Neutrophil (primary cell): ENCODE results near the gene ARMC9.
"Not testable (repeated sequence)": the region's sequence is repeated elsewhere in the genome, so short reads cannot be mapped to it uniquely, and the experiment has no call there.

ENCODE experiments used
- H3K27ac ChIP-seq: fragments of 200-600 bp; sonication (generic); 2 replicates; pipeline ENCODE4 v1.5.1; 2016; ENCODE audit warnings: mild to moderate bottlenecking, moderate library complexity
- H3K27me3 ChIP-seq: fragments of 200-600 bp; sonication (generic); 2 replicates; pipeline ENCODE4 v1.6.0; 2016; ENCODE audit warnings: mild to moderate bottlenecking
- H3K36me3 ChIP-seq: fragments of 200-600 bp; sonication (generic); 2 replicates; pipeline ENCODE4 v1.5.1; 2017
- H3K4me1 ChIP-seq, 2 experiments: fragments of 200-600 bp in 1 of 2; sonication (generic) in 1 of 2; 1 replicate in 1 of 2; 2 replicates in 1 of 2; pipeline versions ENCODE4 v1.5.1 to v1.6.1; 2013 to 2016; ENCODE audit warnings: low read depth in 1 of 2, low read length in 1 of 2, mild to moderate bottlenecking in 1 of 2, moderate library complexity in 1 of 2; ENCODE audit not compliant: control insufficient read depth in 1 of 2, insufficient read depth in 1 of 2
- H3K4me3 ChIP-seq, 2 experiments: fragments of 200-600 bp in 1 of 2; sonication (generic) in 1 of 2; 1 replicate in 1 of 2; 2 replicates in 1 of 2; pipeline ENCODE4 v1.5.1; 2013 to 2016; ENCODE audit warnings: low read depth in 1 of 2, low read length in 1 of 2, mild to moderate bottlenecking in 1 of 2, moderate library complexity in 1 of 2
- H3K9me3 ChIP-seq: fragments of 200-600 bp; sonication (generic); 2 replicates; pipeline ENCODE4 v1.5.1; 2016
- CTCF ChIP-seq: fragments of 200-600 bp; sonication (generic); IDR thresholded peaks from 2 replicates; pipeline ENCODE4 v1.5.1; 2016; ENCODE audit warnings: antibody characterized with exemption

ARMC9 gene

GRCh38 chr2:231373184-231373583 lies 174.8 kb downstream of the ARMC9 start:
- Histone ChIP-seq H3K9me3 (no peaks in the 10 kb centered on the region), H3K4me1 (peaks cover 3 to 7% of the 10 kb centered on the region in 2 experiments), H3K27me3 (no peaks in the 10 kb centered on the region), H3K27ac (no peak overlapping the region), H3K4me3 (no peak overlapping the region), H3K36me3 (no peaks in the 10 kb centered on the region)
- TF ChIP-seq CTCF = no peak

DNA sequence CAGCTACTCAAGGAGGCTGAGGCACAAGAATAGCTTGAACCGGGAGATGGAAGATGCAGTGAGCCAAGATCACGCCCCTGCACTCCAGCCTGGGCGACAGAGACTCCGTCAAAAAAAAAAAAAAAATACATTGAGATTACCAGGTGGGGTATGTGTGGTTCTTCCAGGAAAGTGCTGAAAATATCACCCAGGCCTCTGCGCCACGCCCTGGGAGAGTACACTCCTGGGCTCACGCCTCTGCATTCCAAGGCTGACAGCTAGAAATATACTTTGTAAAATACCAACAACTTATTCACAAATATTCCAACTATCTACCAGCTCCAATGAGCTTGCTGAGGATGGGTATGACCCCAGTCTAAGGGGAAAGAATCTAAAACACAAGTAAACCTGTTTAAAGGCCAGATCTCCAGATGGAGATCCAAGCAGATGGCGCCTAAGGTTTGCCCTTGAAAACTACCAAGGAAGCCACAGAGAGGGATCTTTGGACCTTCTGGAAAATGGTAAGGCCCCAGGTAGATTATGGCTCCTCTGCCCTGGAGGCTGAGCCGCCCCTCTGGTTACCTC lies 175.4 kb downstream of the ARMC9 start:
- H3K27ac ChIP-seq = no peak overlapping the region
- H3K27me3 ChIP-seq = no peaks in the 10 kb centered on the region
- H3K4me1 ChIP-seq = peaks cover 3 to 7% of the 10 kb centered on the region in 2 experiments
- H3K4me3 ChIP-seq = no peak overlapping the region
- no peak for TF ChIP-seq CTCF
- H3K36me3 ChIP-seq = no peaks in the 10 kb centered on the region
- H3K9me3 ChIP-seq = no peaks in the 10 kb centered on the region

DNA sequence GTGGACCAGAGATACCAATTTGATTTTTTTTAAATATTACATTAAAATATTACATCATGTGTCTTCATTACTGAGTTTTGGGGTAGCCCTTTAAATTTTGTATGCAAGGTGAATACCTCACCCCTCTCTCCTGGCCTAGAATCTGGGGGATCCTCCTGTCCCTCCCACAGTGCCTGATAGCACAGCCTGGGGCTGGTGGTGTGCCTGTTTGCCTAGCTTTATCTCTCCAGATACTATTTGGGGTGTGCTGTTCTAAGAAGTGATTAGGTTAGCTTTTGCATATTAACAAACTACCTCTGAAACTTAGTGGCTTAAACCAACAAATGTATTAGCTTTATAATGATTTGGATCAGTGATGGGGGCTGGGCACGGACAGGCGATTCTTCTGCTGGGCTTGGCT lies 176.3 kb downstream of the ARMC9 start:
- Histone ChIP-seq H3K27me3 (no peaks in the 10 kb centered on the region), H3K36me3 (no peaks in the 10 kb centered on the region), H3K9me3 (no peaks in the 10 kb centered on the region), H3K4me1 (peaks cover 3 to 7% of the 10 kb centered on the region in 2 experiments), H3K4me3 (no peak overlapping the region), H3K27ac (no peak overlapping the region)
- no peak for TF ChIP-seq CTCF

- H3K27me3 ChIP-seq, H3K4me1 ChIP-seq, H3K36me3 ChIP-seq, H3K27ac ChIP-seq, H3K4me3 ChIP-seq, H3K9me3 ChIP-seq: not testable (repeated sequence)
Observed at GRCh38 chr2:231375994-231376615, 177.7 kb downstream of the ARMC9 start.

GRCh38 chr2:231376857-231377256 lies 178.4 kb downstream of the ARMC9 start:
- Histone ChIP-seq H3K4me1 (no peaks in the 10 kb centered on the region), H3K9me3 (no peaks in the 10 kb centered on the region), H3K27me3 (no peaks in the 10 kb centered on the region), H3K27ac (no peak overlapping the region), H3K4me3 (no peak overlapping the region), H3K36me3 (no peaks in the 10 kb centered on the region)
- TF ChIP-seq CTCF = no peak

DNA sequence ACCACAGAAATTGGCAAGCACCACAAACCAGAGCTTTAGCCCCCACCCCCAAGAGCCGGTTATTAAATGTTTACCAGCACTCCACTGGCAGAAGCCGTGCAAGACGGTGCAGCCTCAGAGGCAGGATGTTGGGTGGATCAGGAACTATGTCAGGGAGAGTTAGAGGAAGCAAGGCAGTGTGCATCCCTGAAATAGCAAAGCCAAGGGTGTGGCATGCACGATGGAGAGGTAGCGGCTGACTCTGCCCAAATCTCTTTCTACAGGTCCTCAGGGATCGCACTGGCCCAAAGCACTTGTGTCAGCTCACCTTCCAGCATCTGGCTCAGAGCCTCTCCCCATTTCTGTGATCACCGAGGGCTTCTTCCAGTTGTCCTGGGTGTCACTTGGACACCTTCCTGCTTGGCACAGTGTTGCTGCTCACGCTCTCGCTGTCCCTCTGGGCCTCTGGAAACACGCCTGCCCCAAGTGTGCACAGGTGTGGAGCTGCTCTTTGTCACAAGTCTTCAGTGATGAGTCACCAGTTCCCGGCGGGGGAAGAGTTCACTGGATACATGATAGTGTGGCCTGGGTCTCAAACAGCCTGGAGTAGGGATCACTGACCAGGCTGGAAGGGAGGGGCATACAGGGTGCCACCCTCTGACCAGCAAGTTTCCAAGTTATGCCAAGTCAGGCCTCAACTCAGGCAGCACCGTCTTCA lies 179.7 kb downstream of the ARMC9 start:
- Histone ChIP-seq H3K4me3 (no peak overlapping the region), H3K27me3 (no peaks in the 10 kb centered on the region), H3K27ac (no peak overlapping the region), H3K4me1 (no peaks in the 10 kb centered on the region), H3K36me3 (no peaks in the 10 kb centered on the region), H3K9me3 (no peaks in the 10 kb centered on the region)
- no peak for TF ChIP-seq CTCF
